ENCODE measurements around the gene MEN1. TPM values are rescaled to one million over a fixed set of nuclear protein-coding genes. Genes with fewer than 3 reads are reported as not detected.

The MEN1 gene
- total RNA-seq, 1 experiment from 2014 or later = 29.2 TPM

DNA sequence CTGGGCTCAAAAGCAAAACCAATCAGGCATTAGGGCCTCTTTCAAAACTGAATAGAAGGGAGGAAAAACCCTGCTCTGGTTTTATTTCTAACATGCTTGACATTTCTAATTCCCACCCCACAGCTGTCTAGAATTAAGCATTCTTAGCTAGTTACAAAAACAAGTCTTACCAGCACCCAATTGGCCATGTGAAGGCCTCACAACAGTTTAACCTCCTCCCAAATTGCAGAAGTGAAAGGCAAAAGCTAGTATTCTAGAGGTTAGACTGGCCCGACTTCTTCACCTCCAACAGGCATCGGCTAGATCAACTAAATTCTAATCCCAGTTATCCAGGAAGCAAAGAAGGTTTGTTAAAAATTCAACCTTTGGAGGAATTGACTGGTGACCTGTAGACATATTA, 38.5 kb downstream of the MEN1 start:
- TF ChIP-seq, protein P1, sequence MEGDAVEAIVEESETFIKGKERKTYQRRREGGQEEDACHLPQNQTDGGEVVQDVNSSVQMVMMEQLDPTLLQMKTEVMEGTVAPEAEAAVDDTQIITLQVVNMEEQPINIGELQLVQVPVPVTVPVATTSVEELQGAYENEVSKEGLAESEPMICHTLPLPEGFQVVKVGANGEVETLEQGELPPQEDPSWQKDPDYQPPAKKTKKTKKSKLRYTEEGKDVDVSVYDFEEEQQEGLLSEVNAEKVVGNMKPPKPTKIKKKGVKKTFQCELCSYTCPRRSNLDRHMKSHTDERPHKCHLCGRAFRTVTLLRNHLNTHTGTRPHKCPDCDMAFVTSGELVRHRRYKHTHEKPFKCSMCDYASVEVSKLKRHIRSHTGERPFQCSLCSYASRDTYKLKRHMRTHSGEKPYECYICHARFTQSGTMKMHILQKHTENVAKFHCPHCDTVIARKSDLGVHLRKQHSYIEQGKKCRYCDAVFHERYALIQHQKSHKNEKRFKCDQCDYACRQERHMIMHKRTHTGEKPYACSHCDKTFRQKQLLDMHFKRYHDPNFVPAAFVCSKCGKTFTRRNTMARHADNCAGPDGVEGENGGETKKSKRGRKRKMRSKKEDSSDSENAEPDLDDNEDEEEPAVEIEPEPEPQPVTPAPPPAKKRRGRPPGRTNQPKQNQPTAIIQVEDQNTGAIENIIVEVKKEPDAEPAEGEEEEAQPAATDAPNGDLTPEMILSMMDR (IDR thresholded peaks at IDR 0.05; ENCODE audit: unreplicated experiment) = no peak
- no TSS peak for BruUV-seq (replicated peaks)
- Mint-ChIP-seq H3K27ac (ENCODE audit: low read depth, unreplicated experiment) (no peak overlapping the region), H3K27me3 (ENCODE audit: insufficient read depth, unreplicated experiment) (no peaks in the 10 kb centered on the region), H3K4me3 (ENCODE audit: unreplicated experiment) (no peak overlapping the region), H3K4me1 (ENCODE audit: insufficient read depth, unreplicated experiment) (peaks cover 14% of the 10 kb centered on the region), H3K9me3 (ENCODE audit: unreplicated experiment) (no peaks in the 10 kb centered on the region), H3K36me3 (ENCODE audit: insufficient read depth, unreplicated experiment) (peaks cover 100% of the 10 kb centered on the region)
- ChIA-PET POLR2A (interaction anchor here (0.6 to 9.8 kb wide), 2 partner anchors 10 to 352 kb away, joined by 3 to 86 read pairs; partner anchors contain the start of gene PYGM), CTCF (interaction anchor here (0.5 to 2.7 kb wide), 3 partner anchors 28 to 1891 kb away, joined by 3 to 9 read pairs (median 4); partner anchors contain the start of genes RASGRP2 and SLC3A2)
- no peak for DNase-seq (ENCODE audit: unreplicated experiment)
- intact Hi-C loops (cut with micrococcal nuclease) = no loop called here

DNA sequence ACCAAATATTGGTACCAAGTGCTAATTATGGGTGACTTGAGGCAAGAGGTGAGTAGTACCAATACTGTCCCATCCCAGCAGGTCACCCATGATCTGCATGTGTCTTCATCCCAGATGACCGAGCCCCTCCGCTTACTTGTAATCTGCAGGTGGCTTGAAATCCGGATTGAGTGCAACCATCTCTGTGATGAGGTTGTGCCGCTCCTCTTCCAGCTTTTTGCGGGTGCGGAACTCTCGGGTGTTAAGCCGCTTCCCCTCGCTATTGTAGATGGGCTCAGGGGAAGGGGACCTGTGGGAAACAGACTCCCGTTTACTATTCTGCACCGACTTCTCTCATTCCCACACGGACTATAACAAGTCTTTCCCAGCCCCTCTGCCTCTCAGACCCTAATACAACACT, 40.2 kb downstream of the MEN1 start:
- DNase-seq (ENCODE audit: unreplicated experiment) = no peak
- H3K4me1 Mint-ChIP-seq (ENCODE audit: insufficient read depth, unreplicated experiment) = peaks cover 7% of the 10 kb centered on the region
- intact Hi-C loops (cut with micrococcal nuclease) = no loop called here
- no TSS peak for BruUV-seq (replicated peaks)
- no peaks in the 10 kb centered on the region for H3K9me3 Mint-ChIP-seq (ENCODE audit: unreplicated experiment)
- TF ChIP-seq, protein P1 (IDR thresholded peaks at IDR 0.05; ENCODE audit: unreplicated experiment) = no peak
- ChIA-PET CTCF (interaction anchor here (0.6 to 2.7 kb wide), 3 partner anchors 9 to 73 kb away, joined by 3 to 9 read pairs (median 3); partner anchors contain the start of gene RASGRP2), POLR2A (interaction anchor here (9.8 kb wide), 1 partner anchor 8 kb away, joined by 86 read pairs; the partner anchor contains the start of gene PYGM)
- H3K4me3 Mint-ChIP-seq (ENCODE audit: unreplicated experiment) = no peak overlapping the region
- no peaks in the 10 kb centered on the region for H3K27me3 Mint-ChIP-seq (ENCODE audit: insufficient read depth, unreplicated experiment)
- peaks cover 100% of the 10 kb centered on the region for H3K36me3 Mint-ChIP-seq (ENCODE audit: insufficient read depth, unreplicated experiment)
- no peak overlapping the region for H3K27ac Mint-ChIP-seq (ENCODE audit: low read depth, unreplicated experiment)

DNA sequence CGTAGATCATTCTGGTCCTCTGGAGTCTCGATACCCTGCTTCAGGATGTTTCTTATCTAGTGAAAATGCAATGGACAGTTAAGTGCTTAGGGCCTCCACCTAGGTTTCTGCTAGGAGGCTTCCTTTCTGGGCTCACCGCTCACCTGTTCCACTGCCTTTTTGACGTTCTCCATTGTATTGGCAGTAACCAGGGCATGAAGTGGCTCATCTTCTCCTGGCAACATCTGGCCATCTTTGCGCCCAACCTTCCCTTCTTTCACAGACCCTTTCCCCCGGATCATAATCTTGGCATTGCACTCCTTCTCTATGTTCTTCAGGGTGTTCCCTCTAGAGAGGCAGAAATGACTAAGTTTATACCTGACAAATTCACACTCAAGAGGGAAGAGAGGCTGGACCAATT, 41.1 kb downstream of the MEN1 start:
- CTCF ChIA-PET = interaction anchor here (0.6 kb wide), 1 partner anchor 74 kb away, joined by 3 read pairs; no protein-coding TSS in a partner anchor
- POLR2A ChIA-PET = interaction anchor here (1.0 kb wide), 1 partner anchor 9 kb away, joined by 3 read pairs; no protein-coding TSS in a partner anchor

DNA sequence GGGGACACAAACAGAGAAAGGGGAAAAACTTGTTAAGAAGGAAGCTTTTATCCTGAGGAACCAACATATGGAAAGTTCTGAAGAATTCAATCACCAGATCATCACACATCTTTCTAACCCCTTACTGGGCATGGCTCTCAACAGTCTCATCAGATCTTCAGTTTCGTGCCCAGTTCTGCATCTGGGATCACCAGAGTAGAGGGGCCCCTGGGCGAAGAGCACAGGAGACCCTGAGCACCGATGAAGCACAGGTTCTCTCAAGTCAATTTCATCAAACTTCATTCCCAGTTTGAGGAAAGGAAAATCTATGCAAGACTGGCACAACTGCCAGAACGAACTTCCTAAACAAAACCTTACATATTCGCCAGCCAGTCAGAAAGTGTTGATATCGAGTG, 42.1 kb downstream of the MEN1 start:
- H3K4me3 Mint-ChIP-seq (ENCODE audit: unreplicated experiment) = no peak overlapping the region
- ChIA-PET CTCF (interaction anchor here (0.6 to 1.9 kb wide), 8 partner anchors 8 to 149 kb away, joined by 3 to 15 read pairs (median 3); no protein-coding TSS in a partner anchor), POLR2A (interaction anchor here (1.0 kb wide), 1 partner anchor 10 kb away, joined by 3 read pairs; no protein-coding TSS in a partner anchor)
- BruUV-seq (replicated peaks) = no TSS peak
- no peaks in the 10 kb centered on the region for H3K9me3 Mint-ChIP-seq (ENCODE audit: unreplicated experiment)
- intact Hi-C loops (cut with micrococcal nuclease) = no loop called here
- no peaks in the 10 kb centered on the region for H3K27me3 Mint-ChIP-seq (ENCODE audit: insufficient read depth, unreplicated experiment)
- TF ChIP-seq, protein P1 (IDR thresholded peaks at IDR 0.05; ENCODE audit: unreplicated experiment) = no peak
- H3K36me3 Mint-ChIP-seq (ENCODE audit: insufficient read depth, unreplicated experiment) = peaks cover 99% of the 10 kb centered on the region
- peaks cover 7% of the 10 kb centered on the region for H3K4me1 Mint-ChIP-seq (ENCODE audit: insufficient read depth, unreplicated experiment)
- no peak for DNase-seq (ENCODE audit: unreplicated experiment)
- no peak overlapping the region for H3K27ac Mint-ChIP-seq (ENCODE audit: low read depth, unreplicated experiment)

More for the DNA sequence above, 41.1 kb downstream of the MEN1 start:
- intact Hi-C loops (cut with micrococcal nuclease) = no loop called here
- Mint-ChIP-seq H3K36me3 (ENCODE audit: insufficient read depth, unreplicated experiment) (peaks cover 100% of the 10 kb centered on the region), H3K4me3 (ENCODE audit: unreplicated experiment) (no peak overlapping the region), H3K27me3 (ENCODE audit: insufficient read depth, unreplicated experiment) (no peaks in the 10 kb centered on the region), H3K27ac (ENCODE audit: low read depth, unreplicated experiment) (no peak overlapping the region), H3K4me1 (ENCODE audit: insufficient read depth, unreplicated experiment) (peaks cover 7% of the 10 kb centered on the region), H3K9me3 (ENCODE audit: unreplicated experiment) (no peaks in the 10 kb centered on the region)
- DNase-seq (ENCODE audit: unreplicated experiment) = no peak
- TF ChIP-seq, protein P1 (IDR thresholded peaks at IDR 0.05; ENCODE audit: unreplicated experiment) = no peak
- TSS peak; percentile 3 for BruUV-seq (replicated peaks)
